Skeletal muscle tissue (tissue), 2 donors: ENCODE measurements around the gene MRPL57. TPM values are rescaled to one million over a fixed set of nuclear protein-coding genes. Genes with fewer than 3 reads are reported as not detected.

Source experiments
- small RNA-seq: library from RNA; depleted of rRNA; stranded (forward); fragments of <200 nt; gene quantifications from one replicate; pipeline ENCODE3, GENCODE V24; 2014
- total RNA-seq: library from RNA; depleted of rRNA; stranded (reverse); fragments of >200 nt; gene quantifications from one replicate; pipeline ENCODE4 v1.2.3, GENCODE V29; 2014

MRPL57 gene
- total RNA-seq, 1 donor from 2014 or later = 12.0 TPM

Small RNA genes lying within 50 kb of the gene (small RNA-seq; reads per million reads assigned to genes)
- gene AL158032.1 (not detected), gene RF00086 (0.07 reads per million)

Other genes with a start within 250 kb of the MRPL57 start
- gene LATS2, start 115.1 kb upstream of the MRPL57 start, total RNA-seq = 8.9 TPM
- 43.8 TPM for gene SAP18, start 36.5 kb upstream of the MRPL57 start, total RNA-seq
- 7.8 TPM for gene SKA3, start 106 bp upstream of the MRPL57 start, total RNA-seq